GM23248 (cell line): ENCODE results near the gene BIRC7. TPM values are rescaled to one million over a fixed set of nuclear protein-coding genes. Genes with fewer than 3 reads are reported as not detected.

Experiments
- DNase-seq: peaks from one replicate; pipeline ENCODE4 v3.0.0-alpha.2; 2015
- H2AFZ ChIP-seq: fragments of 200-600 bp; sonication (generic); 2 replicates; pipeline ENCODE4 v1.6.1; 2016; ENCODE audit warnings: antibody characterized with exemption
- H3F3A ChIP-seq: fragments of 200-600 bp; sonication (generic); 2 replicates; pipeline ENCODE4 v1.6.1; 2016; ENCODE audit warnings: mild to moderate bottlenecking, antibody characterized with exemption, mixed run types; ENCODE audit not compliant: insufficient read depth
- H3K27ac ChIP-seq: fragments of 200-600 bp; sonication (generic); 2 replicates; pipeline ENCODE4 v1.5.1; 2016; ENCODE audit warnings: mild to moderate bottlenecking
- H3K27me3 ChIP-seq: fragments of 200-600 bp; sonication (generic); replicated peaks from 2 replicates; pipeline ENCODE4 v1.6.1; 2016; ENCODE audit warnings: mild to moderate bottlenecking; ENCODE audit not compliant: insufficient read depth
- H3K36me3 ChIP-seq: fragments of 200-600 bp; sonication (generic); 2 replicates; pipeline ENCODE4 v1.6.1; 2016; ENCODE audit warnings: low read depth, mild to moderate bottlenecking
- H3K4me1 ChIP-seq: fragments of 200-600 bp; sonication (generic); 2 replicates; pipeline ENCODE4 v1.6.1; 2016; ENCODE audit warnings: mild to moderate bottlenecking; ENCODE audit not compliant: insufficient read depth
- H3K4me2 ChIP-seq: fragments of 200-600 bp; sonication (generic); one replicate; pipeline ENCODE4 v1.6.1; 2016; ENCODE audit warnings: mild to moderate bottlenecking; ENCODE audit not compliant: unreplicated experiment
- H3K4me3 ChIP-seq: fragments of 200-600 bp; sonication (generic); 2 replicates; pipeline ENCODE4 v1.5.1; 2016; ENCODE audit warnings: mild to moderate bottlenecking
- H3K79me2 ChIP-seq: fragments of 200-600 bp; sonication (generic); 2 replicates; pipeline ENCODE4 v1.6.1; 2016; ENCODE audit warnings: mild to moderate bottlenecking; ENCODE audit not compliant: insufficient read depth
- H3K9ac ChIP-seq: fragments of 200-600 bp; sonication (generic); 2 replicates; pipeline ENCODE4 v1.6.1; 2016; ENCODE audit warnings: mild to moderate bottlenecking
- H3K9me2 ChIP-seq: fragments of 200-600 bp; sonication (generic); 2 replicates; pipeline ENCODE4 v1.6.1; 2016; ENCODE audit warnings: mixed run types, mild to moderate bottlenecking, moderate library complexity; ENCODE audit not compliant: insufficient read depth
- H3K9me3 ChIP-seq: fragments of 200-600 bp; sonication (generic); one replicate; pipeline ENCODE4 v1.6.1; 2017; ENCODE audit warnings: low read depth
- H4K20me1 ChIP-seq: fragments of 200-600 bp; sonication (generic); 2 replicates; pipeline ENCODE4 v1.6.0; 2016; ENCODE audit not compliant: insufficient read depth
- EZH2 ChIP-seq: fragments of 200-600 bp; sonication (generic); IDR thresholded peaks from 2 replicates; pipeline ENCODE4 v1.6.1; 2018; ENCODE audit warnings: antibody characterized with exemption, mild to moderate bottlenecking; ENCODE audit not compliant: insufficient read depth, poor library complexity, severe bottlenecking
- EZH2phosphoT487 ChIP-seq: fragments of 200-600 bp; sonication (generic); IDR thresholded peaks from 2 replicates; pipeline ENCODE4 v1.6.1; 2018; ENCODE audit warnings: antibody characterized with exemption, moderate library complexity, mild to moderate bottlenecking, low read depth; ENCODE audit not compliant: insufficient read depth
- WGBS, 2 experiments: methylation state at CpG; one replicate each; pipeline ENCODE4 v1.1.6; 2015 to 2017; ENCODE audit warnings: low lambda C conversion rate in 2 of 2, low coverage in 1 of 2; ENCODE audit errors: missing lambda C conversion rate in 2 of 2; 5-methylcytosine and 5-hydroxymethylcytosine counted together
- in situ Hi-C: fragments of 300-500 bp; cut with MboI; formaldehyde crosslinking; loops from 2 replicates; pipeline ENCODE4 v1.15.0; 2020
- polyA plus RNA-seq: library from polyadenylated mRNA; unstranded; fragments of >200 nt; fragmentation: Nextera tagmentation; extraction: Ambion mirVana; gene quantifications from 2 replicates; pipeline ENCODE4 v1.2.1, GENCODE V29; 2016
- total RNA-seq: library from RNA; depleted of rRNA; stranded (reverse); fragments of >200 nt; shearing (Covaris generic); gene quantifications from 2 replicates; pipeline ENCODE4 v1.2.3, GENCODE V29; 2014

Gene BIRC7
- total and polyA plus RNA-seq, 2 experiments from 2014 or later, result not detected

GRCh38 chr20:63236116-63236837 is 572 bp downstream of the BIRC7 start:
- Histone ChIP-seq H3K79me2 (no peaks in the 10 kb centered on the region), H3K9me2 (no peaks in the 10 kb centered on the region), H3K9ac (no peak overlapping the region), H3K9me3 (no peaks in the 10 kb centered on the region), H3K4me2 (no peak overlapping the region), H3K36me3 (no peaks in the 10 kb centered on the region), H3F3A (peaks cover 17% of the 10 kb centered on the region), H3K27ac (no peak overlapping the region), H3K27me3 (no peaks in the 10 kb centered on the region), H3K4me1 (peaks cover 18% of the 10 kb centered on the region), H2AFZ (no peak overlapping the region), H3K4me3 (no peak overlapping the region), H4K20me1 (no peaks in the 10 kb centered on the region)
- TF ChIP-seq EZH2phosphoT487 (no peak), EZH2 (no peak)
- DNase-seq, result no peak
- in situ Hi-C loops, result no loop called here
- WGBS, 2 experiments, result 80 to 83% methylated on average over 19 to 26 of the region's 26 CpGs

DNA sequence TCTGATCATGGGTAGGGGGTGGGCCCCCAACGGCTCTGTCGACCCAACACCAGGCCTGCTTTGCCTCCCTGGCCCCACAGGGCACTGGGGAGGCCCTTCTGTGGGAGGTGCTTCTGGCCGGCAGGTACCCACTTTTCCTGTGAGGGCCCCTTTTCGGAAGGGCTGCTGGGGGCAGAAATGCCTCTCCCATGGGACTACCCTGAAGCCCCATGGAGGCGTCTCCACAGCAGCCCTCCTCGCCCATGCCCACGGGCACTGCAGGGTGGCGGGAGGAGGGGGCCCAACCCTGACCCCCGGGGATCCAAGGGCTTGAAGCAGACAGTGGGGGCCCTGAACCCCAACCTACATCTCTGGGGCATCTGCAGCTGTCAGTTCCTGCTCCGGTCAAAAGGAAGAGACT is 2.3 kb downstream of the BIRC7 start:
- no peak for TF ChIP-seq EZH2
- no peak for TF ChIP-seq EZH2phosphoT487
- Histone ChIP-seq H3K36me3 (no peaks in the 10 kb centered on the region), H3K4me1 (peaks cover 2% of the 10 kb centered on the region; the same call in 1 of the 2 replicates), H3K79me2 (no peaks in the 10 kb centered on the region), H3F3A (0 out of 2 replicates have a peak, but pooled peaks cover 3% of the 10 kb centered on the region), H3K27me3 (no peaks in the 10 kb centered on the region), H3K9me3 (no peaks in the 10 kb centered on the region), H2AFZ (no peak overlapping the region), H3K9ac (no peak overlapping the region), H3K27ac (no peak overlapping the region), H4K20me1 (no peaks in the 10 kb centered on the region), H3K4me2 (no peak overlapping the region), H3K9me2 (no peaks in the 10 kb centered on the region), H3K4me3 (no peak overlapping the region)
- DNase-seq, result no peak
- in situ Hi-C loops, result no loop called here
- WGBS, 2 experiments, result 45 to 49% methylated on average over 9 of the region's 10 CpGs

DNA sequence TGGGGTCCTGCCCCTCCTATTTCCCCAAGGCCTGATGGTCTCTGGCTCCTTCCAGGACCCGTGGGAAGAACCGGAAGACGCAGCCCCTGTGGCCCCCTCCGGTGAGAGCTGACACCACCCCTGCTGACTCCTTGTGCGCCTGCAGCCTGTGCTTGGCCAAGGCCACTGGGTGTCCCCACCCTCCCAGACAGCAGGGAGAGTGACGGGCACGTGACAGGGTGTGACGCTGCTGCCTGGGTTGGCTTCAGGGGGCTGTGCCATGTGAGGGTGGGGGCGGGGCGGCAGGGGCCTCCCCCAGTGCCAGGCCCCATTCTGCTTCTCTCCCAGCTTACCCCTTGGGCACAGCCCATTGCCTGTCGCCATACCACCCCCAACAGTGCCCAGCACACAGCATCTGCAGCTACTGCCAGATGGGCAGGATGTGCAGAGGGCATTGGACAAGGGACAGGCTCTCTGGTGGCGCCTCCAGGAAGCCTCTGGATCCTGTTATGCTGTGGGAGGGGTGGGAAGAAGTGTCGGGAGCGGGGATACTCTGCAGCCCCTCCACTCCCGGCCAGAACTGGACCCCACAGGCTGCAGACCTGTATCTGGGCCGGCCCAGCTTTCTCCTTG is 2.9 kb downstream of the BIRC7 start:
- in situ Hi-C loops, result no loop called here
- H3K9me2 ChIP-seq, result no peaks in the 10 kb centered on the region
- H3K9ac ChIP-seq, result no peak overlapping the region
- no peaks in the 10 kb centered on the region for H3K9me3 ChIP-seq
- no peaks in the 10 kb centered on the region for H4K20me1 ChIP-seq
- TF ChIP-seq EZH2phosphoT487 (no peak), EZH2 (no peak)
- no peaks in the 10 kb centered on the region for H3K36me3 ChIP-seq
- H2AFZ ChIP-seq, result no peak overlapping the region
- H3F3A ChIP-seq, result no peaks in the 10 kb centered on the region
- no peaks in the 10 kb centered on the region for H3K27me3 ChIP-seq
- no peak overlapping the region for H3K27ac ChIP-seq
- H3K4me1 ChIP-seq, result no peaks in the 10 kb centered on the region
- DNase-seq, result no peak
- H3K4me3 ChIP-seq, result no peak overlapping the region
- 11 to 17% methylated on average over 13 to 16 of the region's 16 CpGs for WGBS, 2 experiments
- no peaks in the 10 kb centered on the region for H3K79me2 ChIP-seq
- H3K4me2 ChIP-seq, result no peak overlapping the region

DNA sequence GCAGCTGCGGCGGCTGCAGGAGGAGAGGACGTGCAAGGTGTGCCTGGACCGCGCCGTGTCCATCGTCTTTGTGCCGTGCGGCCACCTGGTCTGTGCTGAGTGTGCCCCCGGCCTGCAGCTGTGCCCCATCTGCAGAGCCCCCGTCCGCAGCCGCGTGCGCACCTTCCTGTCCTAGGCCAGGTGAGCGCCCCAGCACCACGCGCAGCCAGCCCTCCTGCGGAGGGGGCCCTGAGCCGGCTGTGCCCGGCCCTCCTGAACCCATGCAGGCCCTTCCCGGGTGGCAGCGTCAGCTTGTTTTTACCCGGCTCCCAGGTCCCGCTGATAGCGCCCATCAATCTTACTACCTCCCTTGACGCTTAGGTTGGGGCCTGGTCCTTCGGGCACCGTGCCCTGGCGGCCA is 3.7 kb downstream of the BIRC7 start:
- no peak overlapping the region for H2AFZ ChIP-seq
- H3K9ac ChIP-seq, result no peak overlapping the region
- in situ Hi-C loops, result no loop called here
- H3K36me3 ChIP-seq, result no peaks in the 10 kb centered on the region
- no peak overlapping the region for H3K4me3 ChIP-seq
- no peaks in the 10 kb centered on the region for H3F3A ChIP-seq
- no peaks in the 10 kb centered on the region for H3K27me3 ChIP-seq
- H3K4me2 ChIP-seq, result no peak overlapping the region
- H3K9me2 ChIP-seq, result no peaks in the 10 kb centered on the region
- H4K20me1 ChIP-seq, result no peaks in the 10 kb centered on the region
- no peak overlapping the region for H3K27ac ChIP-seq
- H3K9me3 ChIP-seq, result no peaks in the 10 kb centered on the region
- no peaks in the 10 kb centered on the region for H3K4me1 ChIP-seq
- TF ChIP-seq EZH2phosphoT487 (no peak), EZH2 (no peak)
- WGBS, 2 experiments, result 90 to 91% methylated on average over 18 to 30 of the region's 30 CpGs
- H3K79me2 ChIP-seq, result no peaks in the 10 kb centered on the region
- no peak for DNase-seq
